Uterus (tissue), 4 donors: Measurements from ENCODE around the gene CARD11. TPM values are rescaled to one million over a fixed set of nuclear protein-coding genes. Genes with fewer than 3 reads are reported as not detected.
A peak's percentile ranks its signal among the peaks of the same experiment; 100 is the strongest.

ENCODE experiments used
- DNase-seq, 2 donors: peaks; one replicate each; pipeline ENCODE4 v3.0.0-alpha.2; 2019 to 2020
- H3K27ac ChIP-seq, 2 donors: fragments of 200-600 bp; sonication (generic); 1 replicate in 1 of 2; 2 replicates in 1 of 2; pipeline ENCODE4 v1.5.1; 2016 to 2018
- H3K27me3 ChIP-seq, 2 donors: fragments of 200-600 bp; sonication (generic); one replicate each; pipeline ENCODE4 v1.5.1; 2018 to 2019; ENCODE audit warnings: control low read depth in 1 of 2
- H3K36me3 ChIP-seq, 2 donors: fragments of 200-600 bp; sonication (generic); one replicate each; pipeline ENCODE4 v1.5.1; 2019; ENCODE audit warnings: control low read depth in 1 of 2
- H3K4me1 ChIP-seq, 2 donors: fragments of 200-600 bp; sonication (generic); one replicate each; pipeline ENCODE4 v1.5.1; 2018 to 2019; ENCODE audit warnings: control low read depth in 1 of 2
- H3K4me3 ChIP-seq, 2 donors: fragments of 200-600 bp; sonication (generic); 1 replicate in 1 of 2; 2 replicates in 1 of 2; pipeline ENCODE4 v1.5.1; 2018 to 2019; ENCODE audit warnings: mild to moderate bottlenecking in 1 of 2
- H3K9me3 ChIP-seq, 2 donors: fragments of 200-600 bp; sonication (generic); one replicate each; pipeline ENCODE4 v1.5.1; 2019; ENCODE audit warnings: control low read depth in 1 of 2
- CTCF ChIP-seq, 4 experiments: fragments of 200-600 bp in 2 of 4; fragments of 450-650 bp in 2 of 4; sonication (generic) in 2 of 4; IDR thresholded peaks; one replicate each; pipeline ENCODE4 v1.5.1; 2016 to 2019; ENCODE audit warnings: antibody characterized with exemption in 4 of 4, mild to moderate bottlenecking in 2 of 4, moderate library complexity in 1 of 4
- POLR2A ChIP-seq, 2 donors: fragments of 450-650 bp; IDR thresholded peaks; one replicate each; pipeline ENCODE4 v1.6.1; 2016; ENCODE audit warnings: antibody characterized with exemption in 2 of 2, mild to moderate bottlenecking in 1 of 2, moderate library complexity in 1 of 2
- intact Hi-C: fragments of 100-400 bp; cut with DNase I; formaldehyde crosslinking; loops from one replicate; pipeline ENCODE4 v1.15.1; 2023; ENCODE audit warnings: low total_unique reads
- total RNA-seq, 4 donors: library from RNA; depleted of rRNA in 3 of 4; stranded (reverse); fragments of >200 nt in 3 of 4; gene quantifications; one replicate each; pipeline versions ENCODE4 v1.1.0 to v1.2.4, GENCODE V29; 2014 to 2023
- donor health status: DM: yes; HTN: yes; CAD: no.

The CARD11 gene
- total RNA-seq: 1 to 10 TPM in 1 of 4 donors, under 1 TPM in 1, not detected in 2; 0.95 to 1.0 TPM

- Histone ChIP-seq H3K4me3 (no peak within 1 kb of the TSS), H3K27me3 (no peaks in the 10 kb centered on the region)
Observed at GRCh38 chr7:3043544-3044371, at the start of gene CARD11. TSS of gene CARD11 (minus strand) at chr7:3043867. CDS start at chr7:2958506, 85,361 bp downstream.

GRCh38 chr7:3092468-3092867 lies 48.8 kb upstream of the CARD11 start:
- Histone ChIP-seq H3K4me1 (no peaks in the 10 kb centered on the region), H3K36me3 (no peaks in the 10 kb centered on the region), H3K4me3 (no peak overlapping the region), H3K27ac (no peak overlapping the region), H3K9me3 (no peaks in the 10 kb centered on the region), H3K27me3 (no peaks in the 10 kb centered on the region)
- DNase-seq: peak; percentile 14
- TF ChIP-seq POLR2A (IDR thresholded peaks at IDR 0.05) (no peak), CTCF (IDR thresholded peaks at IDR 0.05) (no peak)
- intact Hi-C loops: no loop called here

More at GRCh38 chr7:3043544-3044371, at the start of gene CARD11:
- intact Hi-C loops: no loop called here
- TF ChIP-seq CTCF (IDR thresholded peaks at IDR 0.05) (no peak), POLR2A (IDR thresholded peaks at IDR 0.05) (no peak)
- no peaks in the 10 kb centered on the region for H3K9me3 ChIP-seq
- H3K36me3 ChIP-seq: no peaks in the 10 kb centered on the region
- H3K4me1 ChIP-seq: no peaks in the 10 kb centered on the region
- DNase-seq: no peak
- H3K27ac ChIP-seq: no peak within 1 kb of the TSS

GRCh38 chr7:3091631-3092030 lies 48.0 kb upstream of the CARD11 start:
- Histone ChIP-seq H3K27ac (no peak overlapping the region), H3K4me3 (no peak overlapping the region), H3K27me3 (no peaks in the 10 kb centered on the region), H3K36me3 (no peaks in the 10 kb centered on the region), H3K9me3 (no peaks in the 10 kb centered on the region), H3K4me1 (no peaks in the 10 kb centered on the region)
- no peak for DNase-seq
- TF ChIP-seq CTCF (IDR thresholded peaks at IDR 0.05): no peak
- TF ChIP-seq POLR2A (IDR thresholded peaks at IDR 0.05): no peak
- intact Hi-C loops: no loop called here

- Histone ChIP-seq H3K36me3 (no peaks in the 10 kb centered on the region), H3K4me1 (no peaks in the 10 kb centered on the region), H3K27me3 (no peaks in the 10 kb centered on the region), H3K27ac (no peak overlapping the region), H3K9me3 (no peaks in the 10 kb centered on the region), H3K4me3 (no peak overlapping the region)
- DNase-seq: no peak
- intact Hi-C loops: no loop called here
- no peak for TF ChIP-seq CTCF (IDR thresholded peaks at IDR 0.05)
- no peak for TF ChIP-seq POLR2A (IDR thresholded peaks at IDR 0.05)
Observed at GRCh38 chr7:3089493-3089892, 45.8 kb upstream of the CARD11 start.

- no peaks in the 10 kb centered on the region for H3K9me3 ChIP-seq
- intact Hi-C loops: no loop called here
- H3K4me3 ChIP-seq: no peak overlapping the region
- DNase-seq: no peak
- H3K4me1 ChIP-seq: no peaks in the 10 kb centered on the region
- H3K27ac ChIP-seq: no peak overlapping the region
- no peak for TF ChIP-seq CTCF (IDR thresholded peaks at IDR 0.05)
- TF ChIP-seq POLR2A (IDR thresholded peaks at IDR 0.05): no peak
- H3K27me3 ChIP-seq: no peaks in the 10 kb centered on the region
- no peaks in the 10 kb centered on the region for H3K36me3 ChIP-seq
Observed at GRCh38 chr7:3087243-3087755, 43.6 kb upstream of the CARD11 start.
